ENCODE results near the gene KLC1.
"Not testable (repeated sequence)": the region's sequence is repeated elsewhere in the genome, so short reads cannot be mapped to it uniquely, and the experiment has no call there.

The KLC1 gene

GRCh38 chr14:103607822-103608221 is 21.2 kb upstream of the KLC1 start:
- DNase-seq (ENCODE audit: low read depth), result no peak
- Histone ChIP-seq H3K4me1 (ENCODE audit: control insufficient read depth, insufficient read depth, low read length) (peaks cover 12% of the 10 kb centered on the region), H3K36me3 (ENCODE audit: control insufficient read depth, insufficient read depth, low read length, severe bottlenecking) (no peaks in the 10 kb centered on the region), H3K4me3 (ENCODE audit: low read length) (no peak overlapping the region), H3K9ac (ENCODE audit: low read length) (no peak overlapping the region), H3K9me3 (ENCODE audit: control insufficient read depth, low read length) (peaks cover 10% of the 10 kb centered on the region), H3K27me3 (replicated peaks; ENCODE audit: control insufficient read depth, insufficient read depth, low read length) (no peaks in the 10 kb centered on the region)

- not testable (repeated sequence) for H3K27me3 ChIP-seq (replicated peaks; ENCODE audit: control insufficient read depth, insufficient read depth, low read length); H3K9me3 ChIP-seq (ENCODE audit: control insufficient read depth, low read length); DNase-seq (ENCODE audit: low read depth); H3K9ac ChIP-seq (ENCODE audit: low read length); H3K4me3 ChIP-seq (ENCODE audit: low read length); H3K36me3 ChIP-seq (ENCODE audit: control insufficient read depth, insufficient read depth, low read length, severe bottlenecking)
- peaks cover 12% of the 10 kb centered on the region for H3K4me1 ChIP-seq (ENCODE audit: control insufficient read depth, insufficient read depth, low read length)
Measured at GRCh38 chr14:103609081-103609480, 19.9 kb upstream of the KLC1 start.

- Histone ChIP-seq H3K27me3 (replicated peaks; ENCODE audit: control insufficient read depth, insufficient read depth, low read length) (no peaks in the 10 kb centered on the region), H3K4me3 (ENCODE audit: low read length) (no peak overlapping the region), H3K36me3 (ENCODE audit: control insufficient read depth, insufficient read depth, low read length, severe bottlenecking) (no peaks in the 10 kb centered on the region), H3K9me3 (ENCODE audit: control insufficient read depth, low read length) (peaks cover 10% of the 10 kb centered on the region), H3K9ac (ENCODE audit: low read length) (no peak overlapping the region), H3K4me1 (ENCODE audit: control insufficient read depth, insufficient read depth, low read length) (peaks cover 12% of the 10 kb centered on the region)
- no peak for DNase-seq (ENCODE audit: low read depth)
Measured at GRCh38 chr14:103611215-103611614, 17.8 kb upstream of the KLC1 start.

GRCh38 chr14:103613517-103613916 is 15.5 kb upstream of the KLC1 start:
- H3K9me3 ChIP-seq (ENCODE audit: control insufficient read depth, low read length), result peaks cover 10% of the 10 kb centered on the region
- H3K36me3 ChIP-seq (ENCODE audit: control insufficient read depth, insufficient read depth, low read length, severe bottlenecking), result no peaks in the 10 kb centered on the region
- no peaks in the 10 kb centered on the region for H3K27me3 ChIP-seq (replicated peaks; ENCODE audit: control insufficient read depth, insufficient read depth, low read length)
- no peaks in the 10 kb centered on the region for H3K4me1 ChIP-seq (ENCODE audit: control insufficient read depth, insufficient read depth, low read length)
- no peak overlapping the region for H3K9ac ChIP-seq (ENCODE audit: low read length)
- H3K4me3 ChIP-seq (ENCODE audit: low read length), result no peak overlapping the region
- DNase-seq (ENCODE audit: low read depth), result peak; percentile 60

GRCh38 chr14:103616635-103617300 is 12.2 kb upstream of the KLC1 start:
- no peak for DNase-seq (ENCODE audit: low read depth)
- no peak overlapping the region for H3K9ac ChIP-seq (ENCODE audit: low read length)
- H3K9me3 ChIP-seq (ENCODE audit: control insufficient read depth, low read length), result no peaks in the 10 kb centered on the region
- H3K36me3 ChIP-seq (ENCODE audit: control insufficient read depth, insufficient read depth, low read length, severe bottlenecking), result no peaks in the 10 kb centered on the region
- H3K4me1 ChIP-seq (ENCODE audit: control insufficient read depth, insufficient read depth, low read length), result no peaks in the 10 kb centered on the region
- no peak overlapping the region for H3K4me3 ChIP-seq (ENCODE audit: low read length)
- H3K27me3 ChIP-seq (replicated peaks; ENCODE audit: control insufficient read depth, insufficient read depth, low read length), result no peaks in the 10 kb centered on the region

GRCh38 chr14:103619057-103619456 is 10.0 kb upstream of the KLC1 start:
- H3K36me3 ChIP-seq (ENCODE audit: control insufficient read depth, insufficient read depth, low read length, severe bottlenecking), result no peaks in the 10 kb centered on the region
- H3K4me1 ChIP-seq (ENCODE audit: control insufficient read depth, insufficient read depth, low read length), result peaks cover 5% of the 10 kb centered on the region
- no peaks in the 10 kb centered on the region for H3K27me3 ChIP-seq (replicated peaks; ENCODE audit: control insufficient read depth, insufficient read depth, low read length)
- H3K9me3 ChIP-seq (ENCODE audit: control insufficient read depth, low read length), result no peaks in the 10 kb centered on the region
- no peak overlapping the region for H3K9ac ChIP-seq (ENCODE audit: low read length)
- no peak for DNase-seq (ENCODE audit: low read depth)
- no peak overlapping the region for H3K4me3 ChIP-seq (ENCODE audit: low read length)

- no peak for DNase-seq (ENCODE audit: low read depth)
- Histone ChIP-seq H3K4me3 (ENCODE audit: low read length) (no peak overlapping the region), H3K27me3 (replicated peaks; ENCODE audit: control insufficient read depth, insufficient read depth, low read length) (no peaks in the 10 kb centered on the region), H3K4me1 (ENCODE audit: control insufficient read depth, insufficient read depth, low read length) (peaks cover 15% of the 10 kb centered on the region), H3K9ac (ENCODE audit: low read length) (no peak overlapping the region), H3K36me3 (ENCODE audit: control insufficient read depth, insufficient read depth, low read length, severe bottlenecking) (no peaks in the 10 kb centered on the region), H3K9me3 (ENCODE audit: control insufficient read depth, low read length) (no peaks in the 10 kb centered on the region)
Measured at GRCh38 chr14:103621860-103622259, 7.2 kb upstream of the KLC1 start.

- Histone ChIP-seq H3K36me3 (ENCODE audit: control insufficient read depth, insufficient read depth, low read length, severe bottlenecking) (no peaks in the 10 kb centered on the region), H3K27me3 (replicated peaks; ENCODE audit: control insufficient read depth, insufficient read depth, low read length) (no peaks in the 10 kb centered on the region), H3K9ac (ENCODE audit: low read length) (no peak overlapping the region), H3K4me3 (ENCODE audit: low read length) (no peak overlapping the region), H3K4me1 (ENCODE audit: control insufficient read depth, insufficient read depth, low read length) (peaks cover 23% of the 10 kb centered on the region), H3K9me3 (ENCODE audit: control insufficient read depth, low read length) (no peaks in the 10 kb centered on the region)
- no peak for DNase-seq (ENCODE audit: low read depth)
Measured at GRCh38 chr14:103623308-103623707, 5.7 kb upstream of the KLC1 start.

GRCh38 chr14:103623883-103624482 is 5.0 kb upstream of the KLC1 start:
- H3K9me3 ChIP-seq (ENCODE audit: control insufficient read depth, low read length), result no peaks in the 10 kb centered on the region
- H3K9ac ChIP-seq (ENCODE audit: low read length), result no peak overlapping the region
- no peaks in the 10 kb centered on the region for H3K36me3 ChIP-seq (ENCODE audit: control insufficient read depth, insufficient read depth, low read length, severe bottlenecking)
- H3K4me3 ChIP-seq (ENCODE audit: low read length), result no peak overlapping the region
- no peaks in the 10 kb centered on the region for H3K27me3 ChIP-seq (replicated peaks; ENCODE audit: control insufficient read depth, insufficient read depth, low read length)
- peaks cover 26% of the 10 kb centered on the region for H3K4me1 ChIP-seq (ENCODE audit: control insufficient read depth, insufficient read depth, low read length)
- DNase-seq (ENCODE audit: low read depth), result no peak

GRCh38 chr14:103624860-103625259 is 4.2 kb upstream of the KLC1 start:
- Histone ChIP-seq H3K36me3 (ENCODE audit: control insufficient read depth, insufficient read depth, low read length, severe bottlenecking) (no peaks in the 10 kb centered on the region), H3K4me3 (ENCODE audit: low read length) (no peak overlapping the region), H3K9ac (ENCODE audit: low read length) (peak overlapping the region; percentile 46), H3K27me3 (replicated peaks; ENCODE audit: control insufficient read depth, insufficient read depth, low read length) (no peaks in the 10 kb centered on the region), H3K4me1 (ENCODE audit: control insufficient read depth, insufficient read depth, low read length) (peaks cover 26% of the 10 kb centered on the region), H3K9me3 (ENCODE audit: control insufficient read depth, low read length) (no peaks in the 10 kb centered on the region)
- peak; percentile 77 for DNase-seq (ENCODE audit: low read depth)

- H3K4me3 ChIP-seq (ENCODE audit: low read length), result no peak overlapping the region
- H3K4me1 ChIP-seq (ENCODE audit: control insufficient read depth, insufficient read depth, low read length), result peaks cover 28% of the 10 kb centered on the region
- no peaks in the 10 kb centered on the region for H3K36me3 ChIP-seq (ENCODE audit: control insufficient read depth, insufficient read depth, low read length, severe bottlenecking)
- DNase-seq (ENCODE audit: low read depth), result no peak
- H3K27me3 ChIP-seq (replicated peaks; ENCODE audit: control insufficient read depth, insufficient read depth, low read length), result no peaks in the 10 kb centered on the region
- H3K9me3 ChIP-seq (ENCODE audit: control insufficient read depth, low read length), result no peaks in the 10 kb centered on the region
- H3K9ac ChIP-seq (ENCODE audit: low read length), result peak overlapping the region; percentile 46
Measured at GRCh38 chr14:103625356-103626095, 3.5 kb upstream of the KLC1 start.

All from adipocyte (in vitro differentiated cells).